ENCODE results near the gene USE1. TPM values are rescaled to one million over a fixed set of nuclear protein-coding genes. Genes with fewer than 3 reads are reported as not detected.
A peak's percentile ranks its signal among the peaks of the same experiment; 100 is the strongest.

USE1 gene, protein sequence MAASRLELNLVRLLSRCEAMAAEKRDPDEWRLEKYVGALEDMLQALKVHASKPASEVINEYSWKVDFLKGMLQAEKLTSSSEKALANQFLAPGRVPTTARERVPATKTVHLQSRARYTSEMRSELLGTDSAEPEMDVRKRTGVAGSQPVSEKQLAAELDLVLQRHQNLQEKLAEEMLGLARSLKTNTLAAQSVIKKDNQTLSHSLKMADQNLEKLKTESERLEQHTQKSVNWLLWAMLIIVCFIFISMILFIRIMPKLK
- total RNA-seq (2022) (29.9 and 47.9 TPM in 2 replicates), Bru-seq, nascent RNA (percentile 61 among the genes with signal in this experiment), BruChase-seq, experiment 1, labeled RNA remaining after a 6-hour chase (percentile 73 among the genes with signal in this experiment), BruChase-seq, experiment 2, labeled RNA remaining after a 2-hour chase (percentile 61 among the genes with signal in this experiment)
- long read RNA-seq, partial matches to known transcripts = 1 of 7 reads
- long read RNA-seq, other reads (novel, unspliced or antisense) = 3 of 7 reads

GRCh38 chr19:17215127-17215971 is at the start of gene USE1:
Gene USE1, plus strand, starts transcription at chr19:17215357. Its CDS starts 49 bp downstream, at chr19:17215406.
- intact Hi-C loops (cut with micrococcal nuclease) = no loop called here
- Mint-ChIP-seq H3K27me3 (ENCODE audit: insufficient read depth, unreplicated experiment) (no peaks in the 10 kb centered on the region), H3K27ac (ENCODE audit: low read depth, unreplicated experiment) (peak within 1 kb of the TSS; percentile 98), H3K36me3 (ENCODE audit: insufficient read depth, unreplicated experiment) (peaks cover 50% of the 10 kb centered on the region), H3K9me3 (ENCODE audit: unreplicated experiment) (no peaks in the 10 kb centered on the region), H3K4me3 (ENCODE audit: unreplicated experiment) (peak within 1 kb of the TSS; percentile 80), H3K4me1 (ENCODE audit: insufficient read depth, unreplicated experiment) (no peaks in the 10 kb centered on the region)
- BruUV-seq (replicated peaks) = no TSS peak
- POLR2A ChIA-PET = interaction anchor here (0.6 to 2.7 kb wide), 20 partner anchors 8 to 1835 kb away, joined by 3 to 36 read pairs (median 4); partner anchors contain the start of genes AKAP8, BABAM1, DDA1 and MRPL34
- CTCF ChIA-PET = interaction anchor here (0.5 to 1.1 kb wide), 7 partner anchors 11 to 1107 kb away, joined by 3 to 4 read pairs (median 3); partner anchors contain the start of genes HAUS8, MYO9B and OCEL1
- no peak for TF ChIP-seq CTCF (IDR thresholded peaks at IDR 0.05; ENCODE audit: unreplicated experiment)
- peak; percentile 95 for DNase-seq (ENCODE audit: unreplicated experiment)

GRCh38 chr19:17165715-17166114 is 49.4 kb upstream of the USE1 start:
- Mint-ChIP-seq H3K9me3 (ENCODE audit: unreplicated experiment) (no peaks in the 10 kb centered on the region), H3K4me3 (ENCODE audit: unreplicated experiment) (no peak overlapping the region), H3K27me3 (ENCODE audit: insufficient read depth, unreplicated experiment) (no peaks in the 10 kb centered on the region), H3K4me1 (ENCODE audit: insufficient read depth, unreplicated experiment) (no peaks in the 10 kb centered on the region), H3K27ac (ENCODE audit: low read depth, unreplicated experiment) (no peak overlapping the region), H3K36me3 (ENCODE audit: insufficient read depth, unreplicated experiment) (peaks cover 56% of the 10 kb centered on the region)
- BruUV-seq (replicated peaks) = no TSS peak
- POLR2A ChIA-PET = no interaction called here
- no peak for TF ChIP-seq CTCF (IDR thresholded peaks at IDR 0.05; ENCODE audit: unreplicated experiment)
- DNase-seq (ENCODE audit: unreplicated experiment) = no peak
- CTCF ChIA-PET = interaction anchor here (0.7 kb wide), 1 partner anchor 117 kb away, joined by 3 read pairs; no protein-coding TSS in a partner anchor
- intact Hi-C loops (cut with micrococcal nuclease) = no loop called here

GRCh38 chr19:17170538-17171297 is 44.4 kb upstream of the USE1 start:
- H3K4me1 Mint-ChIP-seq (ENCODE audit: insufficient read depth, unreplicated experiment) = no peaks in the 10 kb centered on the region
- TF ChIP-seq CTCF (IDR thresholded peaks at IDR 0.05; ENCODE audit: unreplicated experiment) = no peak
- no peaks in the 10 kb centered on the region for H3K9me3 Mint-ChIP-seq (ENCODE audit: unreplicated experiment)
- no peak overlapping the region for H3K4me3 Mint-ChIP-seq (ENCODE audit: unreplicated experiment)
- peaks cover 63% of the 10 kb centered on the region for H3K36me3 Mint-ChIP-seq (ENCODE audit: insufficient read depth, unreplicated experiment)
- H3K27ac Mint-ChIP-seq (ENCODE audit: low read depth, unreplicated experiment) = no peak overlapping the region
- H3K27me3 Mint-ChIP-seq (ENCODE audit: insufficient read depth, unreplicated experiment) = no peaks in the 10 kb centered on the region
- intact Hi-C loops (cut with micrococcal nuclease) = no loop called here
- no TSS peak for BruUV-seq (replicated peaks)
- ChIA-PET POLR2A (interaction anchor here (0.6 to 0.7 kb wide), 2 partner anchors 56 to 700 kb away, joined by 3 read pairs; no protein-coding TSS in a partner anchor), CTCF (interaction anchor here (1.4 kb wide), 1 partner anchor 104 kb away, joined by 4 read pairs; no protein-coding TSS in a partner anchor)
- DNase-seq (ENCODE audit: unreplicated experiment) = no peak
